K562 (cell line): ENCODE measurements around the gene EYA2. TPM values are rescaled to one million over a fixed set of nuclear protein-coding genes. Genes with fewer than 3 reads are reported as not detected.

Source experiments
- ATAC-seq: fragments of 200-7000 bp; cut with Tn5 transposase; 3 replicates; pipeline ENCODE4 v1.9.1; 2020; ENCODE audit warnings: moderate library complexity
- BruUV-seq: library from RNA; stranded (reverse); fragments of 400-500 nt; replicated peaks from 2 replicates; lab custom pipeline; 2021; lab: Mats Ljungman, UMichigan
- CTCF ChIA-PET: fragments of 300-600 bp; formaldehyde crosslinking; extraction: SDS; loops from one replicate; lab custom pipeline; 2021; ENCODE audit warnings: low intra/inter-chr PET ratio; lab: Yijun Ruan, JAX
- POLR2A ChIA-PET: fragments of 300-600, 350-650 bp; sonication (Branson Sonifier 250); formaldehyde crosslinking; extraction: SDS; loops from one replicate; lab custom pipeline; 2021; ENCODE audit warnings: antibody characterized with exemption, inconsistent platforms; lab: Yijun Ruan, JAX
- DNase-seq, 4 experiments: peaks; one replicate each; pipeline versions ENCODE4 v3.0.0 to v3.0.0-alpha.2; 2011 to 2018; ENCODE audit warnings: low spot score in 3 of 4, mixed read lengths in 3 of 4; ENCODE audit errors: extremely low read depth in 1 of 4
- FAIRE-seq: peaks from 2 replicates; lab custom pipeline; 2011; peaks lifted over from hg19 to GRCh38; lab: Jason Lieb, UNC
- H2AFZ ChIP-seq: 2 replicates; pipeline ENCODE4 v1.6.0; 2011; ENCODE audit warnings: low read depth, low read length, control low read depth, inconsistent platforms
- H3K27ac ChIP-seq: fragments of 200-600 bp; 3 replicates; pipeline ENCODE4 v1.8.0; 2011; ENCODE audit warnings: low read depth, mild to moderate bottlenecking, control low read depth, inconsistent platforms, low read length, moderate library complexity, mixed read lengths; ENCODE audit errors: extremely low read depth
- H3K27me3 ChIP-seq, 2 experiments: fragments of 300-600 bp in 1 of 2; 2 replicates in 1 of 2; 3 replicates in 1 of 2; pipeline versions ENCODE4 v1.6.0 to v1.8.0; 2011; ENCODE audit warnings: inconsistent platforms in 2 of 2, low read length in 2 of 2, mild to moderate bottlenecking in 1 of 2, mixed read lengths in 1 of 2, moderate library complexity in 1 of 2; ENCODE audit not compliant: control insufficient read depth in 2 of 2, insufficient read depth in 2 of 2
- H3K36me3 ChIP-seq: fragments of 300-600 bp; 3 replicates; pipeline ENCODE4 v1.8.0; 2011; ENCODE audit warnings: mild to moderate bottlenecking, low read length, inconsistent platforms; ENCODE audit not compliant: control insufficient read depth, insufficient read depth
- H3K4me1 ChIP-seq, 2 experiments: fragments of 200-600 bp in 1 of 2; replicated peaks in 1 of 2; 2 replicates in 1 of 2; 3 replicates in 1 of 2; pipeline versions ENCODE4 v1.5.1 to v1.8.0; 2011; ENCODE audit warnings: inconsistent platforms in 2 of 2, low read length in 2 of 2, mild to moderate bottlenecking in 1 of 2, mixed read lengths in 1 of 2, moderate library complexity in 1 of 2; ENCODE audit not compliant: control insufficient read depth in 2 of 2, insufficient read depth in 2 of 2
- H3K4me2 ChIP-seq: 2 replicates; pipeline ENCODE4 v1.6.1; 2011; ENCODE audit warnings: low read length, control low read depth, inconsistent platforms, mixed read lengths; ENCODE audit not compliant: insufficient read depth
- H3K4me3 ChIP-seq: fragments of 200-600 bp; sonication (generic), shearing (Covaris generic); 2 replicates; pipeline ENCODE4 v1.5.1; 2016; ENCODE audit warnings: control low read depth, inconsistent platforms
- H3K79me2 ChIP-seq: fragments of 200-600 bp; 3 replicates; pipeline ENCODE4 v1.8.0; 2011; ENCODE audit warnings: low read length, inconsistent platforms; ENCODE audit not compliant: control insufficient read depth, insufficient read depth
- H3K9ac ChIP-seq, 2 experiments: 2 replicates each; pipeline versions ENCODE4 v1.6.0 to v1.6.1; 2011; ENCODE audit warnings: low read depth in 2 of 2, low read length in 2 of 2, control low read depth in 1 of 2, inconsistent platforms in 1 of 2, mild to moderate bottlenecking in 1 of 2, mixed read lengths in 1 of 2; ENCODE audit not compliant: insufficient read depth in 1 of 2
- H3K9me1 ChIP-seq: one replicate; pipeline ENCODE4 v1.6.0; 2011; ENCODE audit warnings: inconsistent platforms, mild to moderate bottlenecking, low read length, moderate library complexity; ENCODE audit not compliant: control insufficient read depth, insufficient read depth
- H3K9me3 ChIP-seq: replicated peaks from 2 replicates; pipeline ENCODE4 v1.5.1; 2011; ENCODE audit warnings: low read depth, low read length, inconsistent platforms; ENCODE audit not compliant: control insufficient read depth, insufficient read depth
- H4K20me1 ChIP-seq: replicated peaks from 2 replicates; pipeline ENCODE4 v1.6.1; 2011; ENCODE audit warnings: low read length, inconsistent platforms, mixed read lengths; ENCODE audit not compliant: control insufficient read depth, insufficient read depth
- AFF1 ChIP-seq, 2 experiments: fragments of 450-650 bp; IDR thresholded peaks; 2 replicates each; pipeline ENCODE4 v1.6.1; 2018; ENCODE audit warnings: mild to moderate bottlenecking in 2 of 2, low read depth in 1 of 2; ENCODE audit not compliant: partially characterized antibody in 2 of 2
- CXXC5 ChIP-seq: fragments of 250-450 bp; sonication (Bioruptor Pico); IDR thresholded peaks from 2 replicates; pipeline ENCODE4 v1.8.0; 2022; ENCODE audit warnings: inconsistent platforms, mild to moderate bottlenecking, moderate library complexity
- EGR1 ChIP-seq: fragments of 450-650 bp; conservative IDR thresholded peaks from 2 replicates; pipeline ENCODE4 v1.6.1; 2017; ENCODE audit warnings: mild to moderate bottlenecking
- GTF2A2 ChIP-seq: IDR thresholded peaks from 2 replicates; pipeline ENCODE4 v1.6.1; 2016; ENCODE audit warnings: mild to moderate bottlenecking, missing genetic modification characterization, missing compliant biosample characterization
- HDAC2 ChIP-seq: fragments of 450-650 bp; IDR thresholded peaks from 2 replicates; pipeline ENCODE4 v1.6.1; 2016; ENCODE audit warnings: mild to moderate bottlenecking
- KDM2B ChIP-seq: fragments of 250-450 bp; sonication (Bioruptor Pico); IDR thresholded peaks from 2 replicates; pipeline ENCODE4 v1.8.0; 2021; ENCODE audit warnings: mild to moderate bottlenecking, moderate library complexity
- MCM7 ChIP-seq, 2 experiments: fragments of 450-650 bp; IDR thresholded peaks; 2 replicates each; pipeline ENCODE4 v1.6.1; 2016 to 2018
- MYNN ChIP-seq, 2 experiments: sonication (generic); formaldehyde crosslinking in 1 of 2; IDR thresholded peaks; 2 replicates each; pipeline versions ENCODE4 v1.5.0 to v1.6.1; 2016 to 2020; ENCODE audit warnings: antibody characterized with exemption in 1 of 2, missing genetic modification reagents in 1 of 2
- SNIP1 ChIP-seq: fragments of 450-650 bp; IDR thresholded peaks from 2 replicates; pipeline ENCODE4 v1.7.1; 2017; ENCODE audit warnings: low read depth, mild to moderate bottlenecking
- TGIF2 ChIP-seq: sonication (generic); formaldehyde crosslinking; IDR thresholded peaks from 2 replicates; pipeline ENCODE4 v1.8.1; 2022; ENCODE audit warnings: mild to moderate bottlenecking, missing genetic modification reagents, moderate library complexity
- TOE1 ChIP-seq, 2 experiments: fragments of 450-650 bp in 1 of 2; sonication (generic) in 1 of 2; formaldehyde crosslinking in 1 of 2; IDR thresholded peaks; 2 replicates each; pipeline versions ENCODE4 v1.7.1 to v1.8.0; 2016 to 2022; ENCODE audit warnings: borderline replicate concordance in 2 of 2, mild to moderate bottlenecking in 2 of 2, antibody characterized with exemption in 1 of 2, inconsistent platforms in 1 of 2, low read depth in 1 of 2, missing genetic modification reagents in 1 of 2, moderate library complexity in 1 of 2
- TRIM24 ChIP-seq, 2 experiments: fragments of 450-650 bp; IDR thresholded peaks; 2 replicates each; pipeline ENCODE4 v1.6.1; 2016
- ZBTB49 ChIP-seq: sonication (generic); formaldehyde crosslinking; IDR thresholded peaks from 2 replicates; pipeline ENCODE4 v1.8.0; 2022; ENCODE audit warnings: missing genetic modification reagents, mild to moderate bottlenecking, borderline replicate concordance
- ZFP30 ChIP-seq: fragments of 250-450 bp; sonication (Bioruptor Pico); IDR thresholded peaks from 2 replicates; pipeline ENCODE4 v1.8.0; 2022; ENCODE audit warnings: moderate library complexity, mild to moderate bottlenecking, inconsistent platforms, borderline replicate concordance
- ZNF274 ChIP-seq: IDR thresholded peaks from 2 replicates; pipeline ENCODE4 v1.6.1; 2011; ENCODE audit warnings: low read depth, mild to moderate bottlenecking, low read length, moderate library complexity, borderline replicate concordance
- ZNF41 ChIP-seq: fragments of 250-450 bp; sonication (Bioruptor Pico); conservative IDR thresholded peaks from 2 replicates; pipeline ENCODE4 v1.4.0; 2020; ENCODE audit warnings: mild to moderate bottlenecking
- ZNF445 ChIP-seq: fragments of 250-450 bp; sonication (Bioruptor Pico); IDR thresholded peaks from 2 replicates; pipeline ENCODE4 v1.4.0; 2020; ENCODE audit warnings: low read depth, mild to moderate bottlenecking, moderate library complexity
- ZNF586 ChIP-seq: fragments of 450-650 bp; formaldehyde crosslinking; conservative IDR thresholded peaks from 2 replicates; pipeline ENCODE4 v1.4.0; 2020; ENCODE audit warnings: mild to moderate bottlenecking, moderate library complexity
- WGBS: fragments of 100-300 bp; shearing (Covaris generic); methylation state at CpG from one replicate; pipeline ENCODE4 v1.1.6; 2016; ENCODE audit warnings: low coverage, mixed read lengths; ENCODE audit not compliant: insufficient coverage; ENCODE audit errors: missing lambda C conversion rate; 5-methylcytosine and 5-hydroxymethylcytosine counted together
- in situ Hi-C: fragments of 300-500 bp; cut with MboI; formaldehyde crosslinking; loops from 4 replicates; pipeline ENCODE4 v1.15.0; 2018; ENCODE audit warnings: inconsistent platforms, mixed read lengths
- intact Hi-C: fragments of 100-400 bp; cut with micrococcal nuclease; formaldehyde crosslinking; loops from 2 replicates; pipeline ENCODE4 v1.14.2; 2022
- polyA plus RNA-seq, 8 experiments: library from polyadenylated mRNA; depleted of rRNA in 4 of 8; stranded (reverse) in 5 of 8; unstranded in 3 of 8; fragments of >200 nt; fragmentation: Nextera tagmentation in 2 of 8; fragmentation: Illumina TruSeq in 1 of 8; extraction: Ambion mirVana in 2 of 8; extraction: Trizol in 1 of 8; gene quantifications; 2 replicates each; pipeline versions ENCODE4 v1.2.1 to v1.2.3, GENCODE V29; 2011 to 2014; ENCODE audit warnings: inconsistent platforms in 1 of 8, missing spikeins in 1 of 8
- total RNA-seq, 7 experiments: library from RNA; depleted of rRNA in 6 of 7; stranded (reverse); fragments of >200 nt in 6 of 7; fragmentation: Illumina TruSeq in 2 of 7; extraction: Trizol in 2 of 7; gene quantifications; 2 replicates each; pipeline versions ENCODE4 v1.2.1 to v1.2.3, GENCODE V29; 2011 to 2021; ENCODE audit warnings: low replicate concordance in 1 of 7

The EYA2 gene
- total and polyA plus RNA-seq, 9 of the 15 experiments (the other 6 are each of a cell fraction or from before 2014, with no cell fraction given) = 0.03 TPM; not detected in 8

- ChIA-PET POLR2A (interaction anchor here (1.4 kb wide), 1 partner anchor 15 kb away, joined by 3 read pairs; no protein-coding TSS in a partner anchor), CTCF (interaction anchor here (0.6 kb wide), 1 partner anchor 1778 kb away, joined by 3 read pairs; no protein-coding TSS in a partner anchor)
- no peak overlapping the region for H2AFZ ChIP-seq
- no TSS peak for BruUV-seq
- H3K9me1 ChIP-seq = no peaks in the 10 kb centered on the region
- no peaks in the 10 kb centered on the region for H3K36me3 ChIP-seq
- no peak overlapping the region for H3K9ac ChIP-seq
- DNase-seq (no peak), ATAC-seq (no peak), FAIRE-seq (no peak)
- no peaks in the 10 kb centered on the region for H3K79me2 ChIP-seq
- H3K27ac ChIP-seq = no peak overlapping the region
- H3K4me1 ChIP-seq = no peaks in the 10 kb centered on the region; a peak in 1 of 5 replicates
- 0% methylated on average over 6 of the region's 6 CpGs for WGBS
- no peak overlapping the region for H3K4me3 ChIP-seq
- H3K27me3 ChIP-seq = peaks cover 2 to 20% of the 10 kb centered on the region in 2 experiments; a peak in 4 of 5 replicates
- H4K20me1 ChIP-seq = no peaks in the 10 kb centered on the region
- H3K9me3 ChIP-seq = no peaks in the 10 kb centered on the region
- no peak overlapping the region for H3K4me2 ChIP-seq
- intact Hi-C loops (no loop called here), in situ Hi-C loops (no loop called here)
- TF ChIP-seq ZNF274 (no peak), SNIP1 (no peak), CXXC5 (CRISPR knock-in tag) (no peak), TRIM24 (IDR thresholded peaks at IDR 0.05) (no peak), ZNF41 (CRISPR knock-in tag) (no peak), ZFP30 (CRISPR knock-in tag) (no peak), AFF1 (IDR thresholded peaks at IDR 0.05; ENCODE audit: low read depth in 1 of 2, partially characterized antibody in 2 of 2) (no peak), HDAC2 (no peak), MYNN (IDR thresholded peaks at IDR 0.05) (no peak), MYNN (CRISPR knock-in tag; IDR thresholded peaks at IDR 0.05) (no peak), MCM7 (IDR thresholded peaks at IDR 0.05) (no peak), EGR1 (no peak), ZBTB49 (CRISPR knock-in tag) (no peak), ZNF445 (no peak), TGIF2 (CRISPR knock-in tag) (no peak), TOE1 (IDR thresholded peaks at IDR 0.05; ENCODE audit: borderline replicate concordance) (no peak), TOE1 (CRISPR knock-in tag; IDR thresholded peaks at IDR 0.05; ENCODE audit: borderline replicate concordance, low read depth) (no peak), GTF2A2 (tag) (no peak), KDM2B (no peak), ZNF586 (no peak)
Measured at GRCh38 chr20:46920114-46920513, 25.5 kb downstream of the EYA2 start.
